ENCODE data around the gene GGNBP2. TPM values are rescaled to one million over a fixed set of nuclear protein-coding genes. Genes with fewer than 3 reads are reported as not detected.

The GGNBP2 gene
- total RNA-seq, 4 donors from 2014 or later: 90.5 to 124 (median 96.8) TPM

GRCh38 chr17:36542755-36543154, 2.0 kb upstream of the GGNBP2 start:
- no peaks in the 10 kb centered on the region for H3K27me3 ChIP-seq
- H3K4me3 ChIP-seq: no peak overlapping the region
- H3K27ac ChIP-seq: no peak overlapping the region
- DNase-seq: no peak
- peaks cover 3 to 27% (median 10%) of the 10 kb centered on the region in 4 donors for H3K4me1 ChIP-seq
- TF ChIP-seq CTCF (IDR thresholded peaks at IDR 0.05) (no peak), POLR2A (IDR thresholded peaks at IDR 0.05) (no peak)
- peaks cover 0 to 11% (median 0%) of the 10 kb centered on the region in 3 donors for H3K36me3 ChIP-seq
- H3K9me3 ChIP-seq: no peaks in the 10 kb centered on the region

- DNase-seq: peak; percentile 40 to 78 (median 71)
Measured at GRCh38 chr17:36544044-36544306, 744 bp upstream of the GGNBP2 start.

GRCh38 chr17:36545077-36545464, 352 bp downstream of the GGNBP2 start:
- Histone ChIP-seq H3K36me3 (no peaks in the 10 kb centered on the region), H3K27me3 (no peaks in the 10 kb centered on the region), H3K27ac (peak overlapping the region; percentile 99 to 100 (median 100)), H3K9me3 (no peaks in the 10 kb centered on the region), H3K4me3 (peak overlapping the region; percentile 89 to 97 (median 91)), H3K4me1 (peaks cover 3 to 47% (median 18%) of the 10 kb centered on the region in 4 donors)
- no peak for DNase-seq
- no peak for TF ChIP-seq CTCF (IDR thresholded peaks at IDR 0.05)
- TF ChIP-seq POLR2A (IDR thresholded peaks at IDR 0.05): no peak

More at GRCh38 chr17:36544044-36544306, 744 bp upstream of the GGNBP2 start:
- peak overlapping the region; percentile 89 to 97 (median 91) for H3K4me3 ChIP-seq
- H3K36me3 ChIP-seq: peaks cover 0 to 6% (median 0%) of the 10 kb centered on the region in 3 donors
- no peaks in the 10 kb centered on the region for H3K9me3 ChIP-seq
- H3K27ac ChIP-seq: peak overlapping the region; percentile 99 to 100 (median 100)
- no peaks in the 10 kb centered on the region for H3K27me3 ChIP-seq
- H3K4me1 ChIP-seq: peaks cover 3 to 38% (median 13%) of the 10 kb centered on the region in 4 donors
- peak in 3 of 6 experiments; percentile 7 to 45 (median 26) for TF ChIP-seq CTCF (IDR thresholded peaks at IDR 0.05)
- peak; percentile 40 to 59 for TF ChIP-seq POLR2A (IDR thresholded peaks at IDR 0.05)

GRCh38 chr17:36545465-36546417, 1.0 kb downstream of the GGNBP2 start:
- peaks cover 3 to 54% (median 18%) of the 10 kb centered on the region in 4 donors for H3K4me1 ChIP-seq
- TF ChIP-seq CTCF (IDR thresholded peaks at IDR 0.05) (peak in 3 of 6 experiments; percentile 9 to 26 (median 20)), POLR2A (IDR thresholded peaks at IDR 0.05) (peak; percentile 88 to 91)
- H3K9me3 ChIP-seq: no peaks in the 10 kb centered on the region
- peak overlapping the region; percentile 99 to 100 (median 100) for H3K27ac ChIP-seq
- H3K36me3 ChIP-seq: no peaks in the 10 kb centered on the region
- DNase-seq: peak; percentile 94 to 98 (median 98)
- peak overlapping the region; percentile 89 to 97 (median 91) for H3K4me3 ChIP-seq
- H3K27me3 ChIP-seq: no peaks in the 10 kb centered on the region

- DNase-seq: no peak
- TF ChIP-seq CTCF (IDR thresholded peaks at IDR 0.05) (no peak), POLR2A (IDR thresholded peaks at IDR 0.05) (no peak)
- peak overlapping the region; percentile 89 to 97 (median 91) for H3K4me3 ChIP-seq
- H3K9me3 ChIP-seq: no peaks in the 10 kb centered on the region
- H3K4me1 ChIP-seq: peaks cover 3 to 62% (median 21%) of the 10 kb centered on the region in 4 donors
- no peaks in the 10 kb centered on the region for H3K27me3 ChIP-seq
- H3K36me3 ChIP-seq: no peaks in the 10 kb centered on the region
- peak overlapping the region; percentile 99 to 100 (median 100) for H3K27ac ChIP-seq
Measured at GRCh38 chr17:36546418-36547093, 1.8 kb downstream of the GGNBP2 start.
